Stimulated activated CD4-positive, alpha-beta T cell treated with anti-CD3 and anti-CD28 coated beads, Interleukin-12 subunit alpha, Interleukin-12 subunit beta, amount 100 ng/mL, for 4 hours (primary cell): Measurements from ENCODE around the gene SVEP1.

Experiments used
- DNase-seq: peaks from one replicate; pipeline ENCODE4 v3.0.0-alpha.2; 2020

Gene SVEP1

GRCh38 chr9:110517483-110517882 lies 62.1 kb downstream of the SVEP1 start:
- no peak for DNase-seq

DNA sequence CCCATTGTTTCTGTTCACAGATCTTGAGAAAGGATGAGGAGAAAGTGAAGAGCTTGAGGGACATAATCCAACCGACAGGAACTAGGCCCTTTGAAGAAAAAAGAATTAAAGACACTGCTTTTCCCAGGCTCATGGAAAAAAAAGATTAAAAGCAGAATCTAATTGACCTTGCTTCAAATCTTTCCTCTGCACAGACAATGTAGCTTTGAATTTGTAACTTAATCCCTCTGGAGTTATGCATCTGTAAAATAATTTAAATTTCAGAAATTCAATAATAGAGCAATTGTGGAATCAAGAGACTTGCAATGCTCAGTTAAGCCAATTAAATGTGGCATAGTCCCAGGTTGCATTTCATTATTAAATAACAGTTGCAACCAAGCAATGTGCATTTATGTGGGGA lies 64.6 kb downstream of the SVEP1 start:
- DNase-seq: no peak

DNA sequence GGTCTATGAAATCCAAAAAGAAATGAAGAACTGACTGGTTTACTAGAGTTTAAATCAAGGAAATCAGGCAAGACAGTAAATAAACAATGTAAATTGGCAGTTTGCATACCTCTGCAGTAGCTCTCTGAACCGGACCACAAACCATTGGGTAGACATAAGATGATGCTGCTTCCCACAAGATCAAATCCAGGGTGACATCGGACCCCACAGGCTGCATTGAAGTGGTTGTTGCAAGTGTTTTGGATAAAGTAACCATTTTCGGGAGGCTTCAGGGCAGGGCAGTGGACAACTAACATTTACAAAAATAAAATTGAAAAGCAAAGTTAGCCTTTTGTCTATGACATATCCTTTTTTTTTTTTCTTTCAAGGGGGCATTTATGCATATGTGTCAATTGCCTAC lies 66.7 kb downstream of the SVEP1 start:
- no peak for DNase-seq

- DNase-seq: no peak
Measured at GRCh38 chr9:110509792-110510191, 69.7 kb downstream of the SVEP1 start.

DNA sequence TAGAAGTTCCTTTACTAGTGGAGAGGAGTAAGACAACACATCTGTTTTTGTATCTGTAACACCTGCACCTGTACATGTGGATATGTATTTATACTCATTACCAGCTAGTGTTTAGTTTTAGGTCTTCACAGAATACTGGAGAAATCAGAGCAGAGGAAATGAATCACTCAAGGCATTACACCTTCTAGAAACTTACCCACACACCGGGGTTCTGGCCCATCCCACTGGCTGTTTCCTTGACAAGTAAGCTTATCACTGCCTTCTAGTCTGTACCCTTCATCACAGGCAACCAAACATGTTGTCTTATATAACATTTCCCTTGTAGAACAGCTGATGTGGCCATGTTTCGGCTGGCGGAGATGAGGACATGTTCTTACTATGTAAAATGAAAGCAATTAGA lies 76.7 kb downstream of the SVEP1 start:
- DNase-seq: no peak

DNA sequence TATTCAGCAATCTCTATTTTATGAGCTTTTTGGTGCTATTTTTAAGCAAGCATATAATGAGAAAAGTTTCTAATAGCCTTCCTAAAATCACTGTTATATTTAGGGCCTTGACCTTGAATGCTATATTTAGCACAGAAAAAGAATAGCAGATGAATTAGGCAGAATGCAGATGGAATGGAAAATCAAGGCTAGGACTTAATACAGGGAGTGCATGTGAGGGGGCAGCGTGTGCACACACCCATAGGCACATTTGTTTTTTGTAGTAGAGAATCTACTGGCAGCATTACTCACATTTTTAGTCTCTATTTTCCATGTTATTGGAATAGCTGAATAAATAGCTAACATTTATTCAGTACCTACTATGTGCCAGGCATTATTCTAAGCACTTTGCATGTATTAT lies 79.9 kb downstream of the SVEP1 start:
- DNase-seq: no peak

GRCh38 chr9:110487196-110487595 lies 92.3 kb downstream of the SVEP1 start:
- DNase-seq: no peak

DNA sequence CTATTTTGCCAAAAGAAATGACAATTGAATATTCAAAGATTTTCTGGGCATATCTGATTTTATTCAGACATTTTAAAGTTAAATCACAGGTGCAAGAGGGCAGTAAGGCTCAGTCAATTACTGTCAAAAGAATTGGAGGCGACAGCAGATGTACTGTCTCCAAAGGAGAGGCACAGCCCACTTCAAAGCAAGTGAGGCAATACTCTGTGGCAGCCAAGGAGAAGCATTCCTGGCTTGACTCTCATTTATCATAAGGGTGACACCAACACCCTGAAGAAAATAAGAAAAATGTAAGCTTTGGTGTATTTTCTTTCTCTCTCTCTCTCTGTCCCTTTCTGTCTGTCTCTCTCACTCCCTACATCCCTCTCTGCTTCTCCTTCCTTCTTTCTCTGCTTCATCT lies 93.3 kb downstream of the SVEP1 start:
- no peak for DNase-seq

DNA sequence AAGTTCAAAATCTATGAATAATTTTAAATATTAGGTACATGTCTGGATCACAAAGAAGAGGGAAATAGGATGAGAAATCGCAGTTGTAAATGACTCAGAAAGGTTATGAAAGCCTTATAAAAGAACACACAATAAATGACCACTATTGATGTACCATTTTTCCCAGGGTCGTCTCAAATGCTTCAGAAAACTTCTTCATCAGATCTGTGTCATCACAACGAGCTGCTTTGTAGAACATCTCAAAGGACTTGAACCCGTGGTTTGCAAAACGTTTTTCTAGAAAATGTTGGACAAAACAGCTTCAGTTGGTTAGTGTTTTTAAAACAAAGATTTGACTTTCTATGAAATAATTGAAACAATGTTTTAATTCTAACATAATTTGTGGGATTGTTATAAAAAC lies 100.1 kb downstream of the SVEP1 start:
- no peak for DNase-seq

GRCh38 chr9:110476251-110476650 lies 103.3 kb downstream of the SVEP1 start:
- no peak for DNase-seq

GRCh38 chr9:110472111-110472510 lies 107.4 kb downstream of the SVEP1 start:
- DNase-seq: no peak

GRCh38 chr9:110468950-110469349 lies 110.6 kb downstream of the SVEP1 start:
- no peak for DNase-seq

GRCh38 chr9:110465190-110465589 lies 114.4 kb downstream of the SVEP1 start:
- no peak for DNase-seq

DNA sequence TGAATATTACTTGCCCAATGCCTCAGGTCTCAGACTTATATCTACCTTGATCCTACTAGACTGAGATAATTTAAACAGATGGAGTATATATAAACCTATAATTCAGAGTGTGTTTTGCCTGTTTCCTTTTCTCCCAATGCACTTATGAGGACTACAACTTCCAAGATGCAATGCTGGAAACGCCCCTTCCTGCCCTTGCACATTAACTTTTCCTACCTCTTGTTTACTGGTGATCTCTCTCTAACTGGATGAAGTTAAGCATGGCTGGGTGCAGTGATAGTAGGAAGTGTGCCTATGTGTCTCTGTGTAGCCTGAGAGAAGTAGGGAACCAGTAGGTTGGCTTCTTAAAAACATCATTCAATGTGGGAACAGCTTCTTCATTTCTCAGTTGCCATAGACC lies 115.2 kb downstream of the SVEP1 start:
- DNase-seq: no peak

DNA sequence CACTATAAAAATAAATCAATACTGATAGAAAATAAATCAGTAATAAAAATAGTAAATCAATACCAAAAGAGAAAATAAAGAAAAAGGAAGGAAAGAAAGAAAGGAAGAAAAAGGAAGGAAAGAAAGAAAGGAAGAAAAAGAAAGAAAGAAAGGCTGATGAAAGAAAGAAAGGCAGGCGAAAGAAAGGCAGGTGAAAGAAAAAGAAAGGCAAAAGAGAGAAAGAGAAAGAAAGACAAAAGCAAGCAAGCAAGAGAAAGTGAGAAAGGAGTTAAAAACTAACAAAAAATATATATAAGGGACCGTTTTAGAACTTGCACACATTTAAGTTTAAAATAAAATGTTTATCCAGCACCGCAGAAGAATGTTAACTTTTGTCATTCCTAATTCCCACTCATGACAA lies 116.0 kb downstream of the SVEP1 start:
- no peak for DNase-seq

DNA sequence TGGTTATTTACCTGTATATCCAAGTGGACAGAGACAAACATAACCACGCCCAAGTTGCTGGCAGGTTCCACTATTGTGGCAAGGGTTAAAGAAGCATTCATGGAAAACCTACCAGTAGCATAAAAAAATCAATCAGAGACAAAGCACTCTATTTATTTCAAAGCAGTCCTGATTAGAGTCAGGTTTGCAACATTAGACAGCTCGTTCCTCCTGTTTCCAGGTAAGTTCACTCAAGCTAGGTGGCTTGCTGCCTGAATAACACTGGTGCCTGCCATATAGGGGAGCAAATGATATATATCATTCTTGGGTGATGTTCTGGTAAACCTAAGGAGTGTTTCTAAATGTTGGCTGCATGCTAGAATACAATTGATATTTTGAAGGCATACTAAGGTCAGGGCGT lies 122.3 kb downstream of the SVEP1 start:
- DNase-seq: no peak

- no peak for DNase-seq
Measured at GRCh38 chr9:110456681-110457080, 122.9 kb downstream of the SVEP1 start.

DNA sequence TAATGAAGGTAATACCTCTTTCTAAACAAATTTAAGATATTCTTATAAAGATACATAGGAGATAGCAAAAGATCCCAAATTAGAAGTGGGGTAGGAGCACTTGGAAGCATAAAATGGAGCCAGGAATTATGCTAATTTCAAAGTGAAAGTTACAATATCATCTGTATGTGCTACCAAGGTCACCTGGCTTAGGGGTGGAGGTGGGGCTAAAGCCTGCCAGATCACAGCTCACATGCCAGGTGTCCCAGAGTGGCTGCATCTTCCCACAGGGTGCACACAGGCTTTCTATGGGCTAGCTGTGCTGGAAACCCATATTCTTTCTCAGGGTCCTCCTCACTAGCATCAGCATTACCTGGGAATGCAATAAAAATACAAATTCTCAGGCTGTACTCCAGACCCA lies 123.7 kb downstream of the SVEP1 start:
- no peak for DNase-seq

- no peak for DNase-seq
Measured at GRCh38 chr9:110452227-110452801, 127.2 kb downstream of the SVEP1 start.

- DNase-seq: no peak
Measured at GRCh38 chr9:110451726-110452125, 127.8 kb downstream of the SVEP1 start.

DNA sequence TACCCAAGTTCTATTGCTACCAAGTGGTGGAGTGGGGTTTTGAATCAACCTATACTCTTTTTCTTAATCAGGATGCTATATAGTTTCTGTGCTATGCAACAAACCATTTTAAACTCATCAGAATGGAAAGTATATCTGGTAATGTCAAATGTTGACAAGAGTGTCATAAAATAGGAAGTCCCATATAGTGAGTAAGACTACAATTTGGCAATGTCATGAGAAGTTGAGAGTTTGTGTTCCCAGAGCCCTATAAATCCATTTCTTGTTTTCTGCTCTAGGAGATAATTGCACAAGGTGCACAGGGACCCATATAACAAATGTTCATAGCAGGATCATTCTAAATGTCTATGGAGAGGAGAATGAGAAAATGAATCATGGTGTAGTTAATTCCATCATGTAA lies 132.1 kb downstream of the SVEP1 start:
- no peak for DNase-seq

DNA sequence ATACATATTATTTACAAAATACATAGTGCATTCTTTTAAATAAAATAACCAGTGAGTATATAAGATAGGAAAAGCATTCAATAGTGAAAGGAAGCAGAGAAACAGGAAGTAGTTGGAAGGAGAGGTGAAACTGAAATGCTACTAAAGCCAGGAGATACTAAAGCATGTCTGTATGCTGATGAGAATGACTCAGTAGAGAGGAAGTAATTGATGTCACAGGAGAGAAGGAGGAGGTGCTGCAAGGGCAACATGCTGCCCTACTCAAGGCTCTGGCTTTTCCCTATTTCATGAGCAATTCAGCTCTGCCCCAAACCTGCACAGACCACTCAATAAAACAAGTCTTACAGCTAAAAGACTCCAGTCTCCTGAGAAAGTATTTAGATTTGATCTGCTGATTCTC lies 133.4 kb downstream of the SVEP1 start:
- no peak for DNase-seq

GRCh38 chr9:110444911-110445310 lies 134.6 kb downstream of the SVEP1 start:
- no peak for DNase-seq

DNA sequence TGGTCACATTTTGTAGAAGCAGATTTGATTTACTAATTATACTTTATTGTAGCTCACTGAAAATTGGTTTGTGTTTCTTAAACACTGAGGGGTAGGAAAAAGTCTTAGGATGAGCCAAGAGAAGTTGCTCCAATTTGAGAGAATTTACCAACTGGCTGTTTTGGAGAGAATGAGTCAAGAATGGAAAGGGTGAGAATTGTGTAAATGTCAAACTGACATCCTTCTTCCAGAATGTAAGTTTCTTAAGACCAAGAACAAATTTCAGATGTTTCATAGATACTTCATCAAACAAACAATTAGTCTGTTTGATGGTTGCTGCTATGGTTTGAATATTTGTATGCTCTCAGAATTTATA lies 135.7 kb downstream of the SVEP1 start:
- no peak for DNase-seq

- DNase-seq: no peak
Measured at GRCh38 chr9:110443146-110443865, 136.2 kb downstream of the SVEP1 start.
